GM12873 (cell line): ENCODE results near the gene AZGP1.

ENCODE experiments used
- TF ChIP-seq, protein P1 (sequence below): IDR thresholded peaks from 2 replicates; pipeline ENCODE4 v1.5.1; 2012; ENCODE audit warnings: low read depth, mild to moderate bottlenecking, moderate library complexity, low read length, control low read depth; ENCODE audit not compliant: insufficient read depth; ENCODE audit errors: missing control alignments

The AZGP1 gene

DNA sequence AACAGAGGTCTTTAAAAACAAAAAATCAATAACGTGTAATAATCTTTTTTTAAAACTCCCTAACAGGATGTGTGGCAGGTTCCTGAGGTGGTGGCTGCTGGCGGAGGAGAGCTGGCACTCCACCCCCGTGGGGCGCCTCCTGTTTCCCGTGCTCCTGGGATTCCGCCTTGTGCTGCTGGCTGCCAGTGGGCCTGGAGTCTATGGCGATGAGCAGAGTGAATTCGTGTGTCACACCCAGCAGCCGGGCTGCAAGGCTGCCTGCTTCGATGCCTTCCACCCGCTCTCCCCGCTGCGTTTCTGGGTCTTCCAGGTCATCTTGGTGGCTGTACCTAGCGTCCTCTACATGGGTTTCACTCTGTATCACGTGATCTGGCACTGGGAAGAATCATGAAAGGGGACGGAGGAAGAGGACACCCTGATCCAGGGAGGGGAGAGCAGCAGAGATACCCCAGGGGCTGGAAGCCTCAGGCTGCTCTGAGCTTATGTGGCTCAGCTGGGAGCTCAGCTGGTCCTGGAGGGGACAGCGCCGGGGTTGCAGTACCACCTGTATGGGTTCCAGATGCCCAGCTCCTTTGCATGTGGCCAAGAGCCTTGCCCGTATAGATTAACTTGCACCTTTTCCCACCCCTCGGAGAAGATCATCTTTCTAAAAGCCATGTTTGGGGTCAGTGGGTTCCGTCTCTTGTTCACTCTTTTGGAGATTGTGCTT, 16.7 kb upstream of the AZGP1 start:
- TF ChIP-seq, protein P1, sequence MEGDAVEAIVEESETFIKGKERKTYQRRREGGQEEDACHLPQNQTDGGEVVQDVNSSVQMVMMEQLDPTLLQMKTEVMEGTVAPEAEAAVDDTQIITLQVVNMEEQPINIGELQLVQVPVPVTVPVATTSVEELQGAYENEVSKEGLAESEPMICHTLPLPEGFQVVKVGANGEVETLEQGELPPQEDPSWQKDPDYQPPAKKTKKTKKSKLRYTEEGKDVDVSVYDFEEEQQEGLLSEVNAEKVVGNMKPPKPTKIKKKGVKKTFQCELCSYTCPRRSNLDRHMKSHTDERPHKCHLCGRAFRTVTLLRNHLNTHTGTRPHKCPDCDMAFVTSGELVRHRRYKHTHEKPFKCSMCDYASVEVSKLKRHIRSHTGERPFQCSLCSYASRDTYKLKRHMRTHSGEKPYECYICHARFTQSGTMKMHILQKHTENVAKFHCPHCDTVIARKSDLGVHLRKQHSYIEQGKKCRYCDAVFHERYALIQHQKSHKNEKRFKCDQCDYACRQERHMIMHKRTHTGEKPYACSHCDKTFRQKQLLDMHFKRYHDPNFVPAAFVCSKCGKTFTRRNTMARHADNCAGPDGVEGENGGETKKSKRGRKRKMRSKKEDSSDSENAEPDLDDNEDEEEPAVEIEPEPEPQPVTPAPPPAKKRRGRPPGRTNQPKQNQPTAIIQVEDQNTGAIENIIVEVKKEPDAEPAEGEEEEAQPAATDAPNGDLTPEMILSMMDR, result no peak

DNA sequence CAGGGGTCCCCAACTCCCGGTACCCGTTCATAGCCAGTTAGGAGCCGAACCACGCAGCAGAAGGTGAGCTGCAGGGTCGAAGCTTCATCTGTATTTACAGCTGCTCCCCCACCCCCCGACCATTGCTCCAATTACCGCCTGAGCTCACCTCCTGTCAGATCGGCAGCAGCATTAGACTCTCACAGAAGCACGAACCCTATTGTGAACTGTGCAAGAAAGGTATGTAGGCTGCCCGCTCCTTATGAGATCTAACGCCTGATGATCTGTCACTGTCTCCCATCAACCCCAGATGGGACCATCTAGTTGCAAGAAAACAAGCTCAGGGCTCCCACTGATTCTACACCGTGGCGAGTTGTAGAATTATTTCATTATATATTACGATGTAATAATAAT, 14.6 kb upstream of the AZGP1 start:
- TF ChIP-seq, protein P1, result no peak

GRCh38 chr7:99987846-99988245, 12.0 kb upstream of the AZGP1 start:
- TF ChIP-seq, protein P1, result no peak

- TF ChIP-seq, protein P1, result no peak
Observed at GRCh38 chr7:99984593-99984992, 8.8 kb upstream of the AZGP1 start.

GRCh38 chr7:99979814-99980225, 4.0 kb upstream of the AZGP1 start:
- TF ChIP-seq, protein P1, result peak; percentile 60

DNA sequence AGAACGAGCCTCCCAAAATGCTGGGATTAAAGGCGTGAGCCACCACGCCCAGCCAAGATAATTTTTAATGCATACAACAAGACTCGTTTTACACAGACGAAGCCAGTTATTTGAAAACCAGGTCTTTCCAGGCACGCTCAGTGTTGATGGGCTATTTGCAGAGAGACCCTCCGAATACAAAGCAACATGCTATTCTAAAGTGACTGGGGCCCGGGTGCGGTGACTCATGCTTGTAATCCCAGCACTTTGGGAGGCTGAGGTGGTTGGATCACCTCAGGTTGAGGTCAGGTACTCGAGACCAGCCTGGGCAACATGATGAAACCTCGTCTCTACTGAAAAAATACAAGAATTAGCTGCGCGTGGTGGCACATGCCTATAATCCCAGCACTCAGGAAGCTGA, 795 bp upstream of the AZGP1 start:
- TF ChIP-seq, protein P1, result no peak

DNA sequence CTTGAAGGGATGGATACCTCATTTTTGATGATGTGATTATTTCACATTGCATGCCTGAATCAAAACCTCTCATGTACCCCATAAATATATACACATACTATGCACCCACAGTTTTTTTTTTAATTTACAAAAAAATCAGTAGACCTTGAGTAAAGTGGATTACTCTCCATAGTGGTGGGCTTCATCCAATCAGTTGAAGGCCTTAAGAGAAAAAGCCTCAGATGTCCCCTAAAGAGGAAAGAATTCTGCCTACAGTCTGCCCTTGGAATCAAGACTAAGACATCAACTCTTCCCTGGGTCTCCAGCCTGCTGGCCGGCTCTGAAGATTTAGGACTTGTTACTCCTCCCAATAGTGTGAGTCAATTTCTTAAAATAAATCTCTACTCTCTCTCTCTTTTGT, 1.1 kb downstream of the AZGP1 start:
- TF ChIP-seq, protein P1, result no peak

DNA sequence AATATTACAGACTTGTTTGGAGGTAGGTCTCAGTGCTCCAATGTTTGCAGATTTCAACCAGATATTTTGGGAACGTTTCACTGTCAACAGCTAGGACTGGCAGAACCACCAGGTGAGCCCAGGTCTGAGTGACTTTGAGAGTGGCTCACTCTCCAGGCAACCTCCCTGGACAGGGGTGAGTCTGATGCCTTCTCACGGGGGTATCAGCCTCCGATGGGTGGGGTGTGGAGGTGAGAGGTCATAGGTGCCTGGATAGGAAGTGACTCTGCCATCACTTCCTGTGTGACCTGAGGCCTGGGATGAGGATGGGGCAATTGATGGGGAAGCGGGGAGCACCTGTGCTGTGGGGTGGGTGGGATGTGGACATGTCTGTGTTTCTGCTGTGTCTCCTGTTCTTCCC, 4.6 kb downstream of the AZGP1 start:
- TF ChIP-seq, protein P1, result no peak
